Measurements from ENCODE around the gene FABP6.

The FABP6 gene

GRCh38 chr5:160263326-160263855 lies 34.1 kb downstream of the FABP6 start:
- no peak for DNase-seq

- DNase-seq = no peak
These were observed 36.7 kb downstream of the FABP6 start for GRCh38 chr5:160266044-160266443.

DNA sequence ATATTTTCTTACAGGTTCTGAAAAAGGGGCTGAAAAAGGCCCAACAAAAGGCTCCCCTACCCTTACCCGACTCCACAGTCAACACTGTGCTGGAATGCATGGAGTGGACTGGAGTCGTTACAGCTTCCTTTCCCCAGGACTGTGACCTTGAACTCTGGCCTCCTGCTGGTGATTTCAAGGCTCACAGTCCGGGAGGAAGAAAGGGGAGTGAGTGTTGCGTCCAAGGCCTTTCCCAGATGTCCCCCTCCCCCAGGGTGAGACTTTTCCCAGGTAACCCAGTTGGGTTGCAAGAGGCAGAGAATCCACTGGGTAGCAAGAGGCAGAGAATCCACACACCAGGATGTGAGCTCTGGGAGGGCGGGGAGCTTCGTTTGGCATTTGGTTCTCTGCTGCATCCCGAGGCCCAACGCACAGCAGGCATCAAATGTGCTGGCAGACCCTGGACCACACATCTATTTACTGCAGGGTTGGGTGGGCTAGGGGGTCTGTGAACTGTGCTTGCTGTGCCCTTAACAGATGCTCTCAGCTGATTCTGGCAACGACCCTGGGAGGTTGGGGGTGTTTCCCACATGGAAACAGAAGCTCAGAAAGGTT lies 37.5 kb downstream of the FABP6 start:
- no peak for DNase-seq

DNA sequence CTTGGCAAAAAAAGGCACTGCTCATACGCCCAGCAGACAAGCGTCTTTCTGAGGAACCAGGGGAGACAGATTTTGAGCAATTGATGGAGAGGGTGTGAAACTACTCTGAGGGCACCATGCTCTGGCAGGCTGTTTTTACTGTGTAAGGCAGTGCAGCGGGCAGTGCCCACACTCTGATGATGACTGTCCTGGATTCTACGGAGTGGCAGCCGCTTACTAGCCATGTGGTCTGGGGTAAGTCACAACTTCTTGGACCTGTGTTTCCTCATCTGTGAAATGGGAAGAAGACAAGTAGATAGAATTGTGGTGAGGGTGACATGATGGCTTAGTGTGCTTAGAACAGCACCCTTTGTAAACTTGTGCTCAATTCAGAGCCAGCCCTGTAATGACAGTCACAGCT lies 38.8 kb downstream of the FABP6 start:
- DNase-seq = no peak

DNA sequence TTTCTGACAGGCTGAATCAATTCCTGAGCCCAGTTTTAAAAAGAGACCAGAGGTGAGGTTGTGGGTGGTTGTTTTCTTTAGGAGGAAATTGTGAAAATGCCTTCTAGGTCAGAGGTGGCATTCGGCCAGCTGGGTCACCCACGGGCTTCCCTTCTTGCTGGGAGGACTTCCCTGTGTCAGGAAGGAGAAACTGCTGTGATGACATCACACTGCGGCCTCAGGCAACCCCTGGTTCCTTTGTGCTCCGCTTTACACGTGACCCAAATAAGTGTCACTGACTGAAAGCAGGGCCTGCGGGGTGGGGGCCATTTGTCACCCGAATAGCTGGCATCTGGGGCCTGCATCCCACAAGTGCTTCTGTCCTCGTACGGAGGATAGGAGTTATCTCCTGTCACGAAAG lies 39.7 kb downstream of the FABP6 start:
- DNase-seq = no peak

GRCh38 chr5:160270704-160271103 lies 41.4 kb downstream of the FABP6 start:
- no peak for DNase-seq

DNA sequence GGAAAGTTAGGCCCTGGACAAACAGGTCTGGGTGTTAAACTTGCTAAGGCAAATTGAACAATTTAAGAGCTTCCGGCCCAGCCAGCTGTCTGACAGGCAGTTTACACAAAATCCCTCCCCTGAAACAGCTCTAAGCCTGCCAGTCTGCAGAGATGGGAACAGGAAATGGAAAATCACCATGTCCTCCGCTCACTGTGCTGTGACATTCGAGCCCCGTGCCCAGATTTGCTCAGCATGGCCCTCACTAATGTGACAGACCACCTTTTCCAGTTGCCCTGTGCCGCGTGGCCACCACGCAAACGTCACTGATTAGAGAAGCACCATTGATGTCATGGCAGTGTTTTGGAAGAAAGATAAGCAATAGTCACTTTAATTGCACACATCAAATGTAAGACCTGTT lies 42.1 kb downstream of the FABP6 start:
- DNase-seq = no peak

- DNase-seq = no peak
These were observed 42.5 kb downstream of the FABP6 start for GRCh38 chr5:160271836-160272235.

- no peak for DNase-seq
These were observed 43.0 kb downstream of the FABP6 start for GRCh38 chr5:160272264-160272663.

- DNase-seq = no peak
These were observed 43.6 kb downstream of the FABP6 start for GRCh38 chr5:160272889-160273288.

- DNase-seq = no peak
These were observed 45.2 kb downstream of the FABP6 start for GRCh38 chr5:160274483-160274931.

DNA sequence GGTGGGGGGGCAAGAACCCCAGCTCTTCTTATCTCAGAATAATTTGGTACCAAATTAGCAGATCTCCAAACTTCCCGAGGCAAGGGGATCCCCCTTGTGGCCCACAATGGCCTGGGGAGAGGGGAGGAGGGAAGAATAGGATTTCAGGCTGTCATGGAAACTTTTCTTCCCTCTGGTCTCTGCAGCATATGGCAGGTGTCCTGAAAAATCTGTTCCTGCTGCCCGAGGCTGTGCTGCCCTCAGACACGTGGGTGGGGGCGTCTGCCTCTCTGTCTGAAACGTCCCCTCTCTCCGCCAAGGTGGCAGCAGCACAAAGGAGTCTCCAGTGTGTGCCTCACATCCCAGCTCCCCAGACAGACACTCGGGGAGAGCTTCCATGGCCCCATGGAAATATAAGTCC lies 49.0 kb downstream of the FABP6 start:
- DNase-seq = no peak

- no peak for DNase-seq
These were observed 51.2 kb downstream of the FABP6 start for GRCh38 chr5:160280384-160281095.

- no peak for DNase-seq
These were observed 52.0 kb downstream of the FABP6 start for GRCh38 chr5:160281275-160281674.

DNA sequence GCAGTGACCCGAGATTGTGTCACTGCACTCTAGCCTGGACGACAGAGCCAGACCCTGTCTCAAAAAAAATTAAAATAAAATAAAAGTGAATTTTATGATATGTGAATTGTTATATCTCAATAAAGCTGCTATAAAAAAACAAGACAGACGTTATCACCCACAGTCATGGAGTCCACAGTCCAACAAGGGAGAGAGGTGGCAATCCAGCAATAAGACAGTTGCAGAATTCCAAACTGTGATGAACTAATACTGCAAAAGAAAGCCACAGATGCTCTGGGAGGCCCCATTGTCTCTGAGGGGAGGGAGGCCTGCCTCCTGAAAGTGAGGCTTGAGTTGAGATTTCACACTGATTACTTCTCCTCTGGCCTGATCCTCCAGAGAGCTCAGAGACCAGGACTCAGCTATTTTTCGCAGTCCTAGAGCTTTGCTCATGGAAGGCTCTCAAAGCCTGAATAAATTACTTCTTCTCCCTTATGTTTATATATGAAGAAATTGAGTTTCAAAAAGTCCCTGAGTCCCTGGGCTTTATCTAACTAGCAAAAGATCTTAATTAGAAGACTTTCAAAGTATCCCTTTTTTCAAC lies 55.1 kb downstream of the FABP6 start:
- DNase-seq = no peak

- DNase-seq = no peak
These were observed 56.0 kb downstream of the FABP6 start for GRCh38 chr5:160285316-160285715.

DNA sequence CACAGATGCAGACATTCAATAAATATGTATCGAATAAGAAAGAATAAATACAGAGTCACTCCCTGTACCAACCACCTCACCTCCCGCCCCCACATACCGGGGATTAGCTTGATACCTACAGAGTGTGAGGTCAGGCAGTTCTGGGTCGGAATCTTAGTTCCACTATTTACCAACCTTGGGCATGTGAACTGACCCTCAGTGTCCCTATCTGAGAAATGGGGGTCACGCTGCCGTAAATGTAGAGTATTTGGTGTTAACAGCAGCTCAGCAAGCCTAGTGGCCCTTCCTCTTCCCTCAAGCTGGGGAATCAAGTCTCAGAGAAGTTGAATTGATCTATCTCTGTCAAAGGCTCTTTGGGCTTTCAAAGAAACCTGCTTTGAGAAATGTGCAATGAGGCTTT lies 57.6 kb downstream of the FABP6 start:
- DNase-seq = no peak

GRCh38 chr5:160287378-160288051 lies 58.2 kb downstream of the FABP6 start:
- no peak for DNase-seq

Data from SIG-M5 (cell line).